WTC11 (cell line): ENCODE measurements around the gene XAB2. TPM values are rescaled to one million over a fixed set of nuclear protein-coding genes. Genes with fewer than 3 reads are reported as not detected.

Source experiments
- ATAC-seq: fragments of 200-7000 bp; cut with Tn5 transposase; 2 replicates; pipeline ENCODE4 v1.10.0; 2021; ENCODE audit warnings: mild to moderate bottlenecking, moderate library complexity
- CTCF ChIA-PET: fragments of 300-600 bp; sonication (Branson Sonifier 250); formaldehyde crosslinking; loops from one replicate; lab custom pipeline; 2021; ENCODE audit warnings: antibody characterized with exemption; lab: Charles Lee
- POLR2A ChIA-PET: fragments of 350-600 bp; sonication (Branson Sonifier 250); formaldehyde crosslinking; loops from one replicate; lab custom pipeline; 2021; ENCODE audit warnings: antibody characterized with exemption; lab: Charles Lee
- DNase-seq: peaks from one replicate; pipeline ENCODE4 v3.0.0; 2021; ENCODE audit warnings: low spot score
- H3K27ac Mint-ChIP-seq: 2 replicates; pipeline ENCODE4 v1.8.0; 2021; ENCODE audit warnings: mixed read lengths
- H3K27me3 Mint-ChIP-seq: 2 replicates; pipeline ENCODE4 v1.8.0; 2021; ENCODE audit warnings: low read depth, mild to moderate bottlenecking, moderate library complexity, mixed read lengths
- H3K36me3 Mint-ChIP-seq: 2 replicates; pipeline ENCODE4 v1.8.0; 2021; ENCODE audit warnings: mixed read lengths
- H3K4me1 Mint-ChIP-seq: 2 replicates; pipeline ENCODE4 v1.8.0; 2022; ENCODE audit warnings: mixed read lengths
- H3K4me3 Mint-ChIP-seq: 2 replicates; pipeline ENCODE4 v1.8.0; 2021; ENCODE audit warnings: mild to moderate bottlenecking, moderate library complexity, mixed read lengths
- H3K9me3 Mint-ChIP-seq: 2 replicates; pipeline ENCODE4 v1.8.0; 2021; ENCODE audit warnings: mixed read lengths
- AFF4 ChIP-seq: sonication (generic); formaldehyde crosslinking; IDR thresholded peaks from 2 replicates; pipeline ENCODE4 v1.8.1; 2023; ENCODE audit warnings: mild to moderate bottlenecking, missing genetic modification reagents, borderline replicate concordance
- E2F5 ChIP-seq: sonication (generic); formaldehyde crosslinking; IDR thresholded peaks from 2 replicates; pipeline ENCODE4 v1.8.1; 2022; ENCODE audit warnings: mild to moderate bottlenecking, moderate library complexity, missing genetic modification reagents
- ELF4 ChIP-seq: sonication (generic); formaldehyde crosslinking; IDR thresholded peaks from 2 replicates; pipeline ENCODE4 v1.8.1; 2022; ENCODE audit warnings: low read depth, mild to moderate bottlenecking, moderate library complexity, missing genetic modification reagents
- EMX1 ChIP-seq: fragments of 250-450 bp; sonication (Bioruptor Pico); IDR thresholded peaks from 2 replicates; pipeline ENCODE4 v1.8.0; 2021; ENCODE audit warnings: mild to moderate bottlenecking
- FOXJ3 ChIP-seq: sonication (generic); formaldehyde crosslinking; IDR thresholded peaks from 2 replicates; pipeline ENCODE4 v1.9.0; 2021; ENCODE audit warnings: missing genetic modification reagents, mild to moderate bottlenecking, borderline replicate concordance
- MLX ChIP-seq: sonication (generic); formaldehyde crosslinking; IDR thresholded peaks from 2 replicates; pipeline ENCODE4 v1.8.1; 2023; ENCODE audit warnings: mild to moderate bottlenecking, missing genetic modification reagents, moderate library complexity
- MXD4 ChIP-seq: fragments of 250-450 bp; sonication (Bioruptor Pico); IDR thresholded peaks from 2 replicates; pipeline ENCODE4 v1.8.0; 2021; ENCODE audit warnings: mild to moderate bottlenecking, moderate library complexity, borderline replicate concordance
- MYBL2 ChIP-seq: sonication (generic); formaldehyde crosslinking; IDR thresholded peaks from 2 replicates; pipeline ENCODE4 v1.8.1; 2023; ENCODE audit warnings: mild to moderate bottlenecking, moderate library complexity, missing genetic modification reagents
- OVOL2 ChIP-seq: fragments of 250-450 bp; sonication (Bioruptor Pico); IDR thresholded peaks from 2 replicates; pipeline ENCODE4 v1.9.0; 2021; ENCODE audit warnings: mild to moderate bottlenecking, borderline replicate concordance
- PRRX2 ChIP-seq: fragments of 250-450 bp; sonication (Bioruptor Pico); IDR thresholded peaks from 2 replicates; pipeline ENCODE4 v1.8.0; 2021; ENCODE audit warnings: mild to moderate bottlenecking
- SMAD4 ChIP-seq: sonication (generic); formaldehyde crosslinking; IDR thresholded peaks from 2 replicates; pipeline ENCODE4 v1.8.0; 2022; ENCODE audit warnings: mild to moderate bottlenecking, missing genetic modification reagents
- SP1 ChIP-seq: sonication (generic); formaldehyde crosslinking; conservative IDR thresholded peaks from 2 replicates; pipeline ENCODE4 v1.8.1; 2022; ENCODE audit warnings: missing genetic modification reagents
- USF1 ChIP-seq: sonication (generic); formaldehyde crosslinking; IDR thresholded peaks from 2 replicates; pipeline ENCODE4 v1.8.0; 2022; ENCODE audit warnings: mild to moderate bottlenecking, missing genetic modification reagents
- ZNF263 ChIP-seq: sonication (generic); formaldehyde crosslinking; IDR thresholded peaks from 2 replicates; pipeline ENCODE4 v1.8.1; 2022; ENCODE audit warnings: low read depth, mild to moderate bottlenecking, moderate library complexity, missing genetic modification reagents
- ZNF416 ChIP-seq: fragments of 250-450 bp; sonication (Bioruptor Pico); IDR thresholded peaks from 2 replicates; pipeline ENCODE4 v1.9.0; 2021; ENCODE audit warnings: mild to moderate bottlenecking, inconsistent platforms
- total RNA-seq: library from RNA; stranded (reverse); gene quantifications from 3 replicates; pipeline ENCODE4 v1.2.3, GENCODE V29; 2021
- TF ChIP-seq, protein P1 (sequence below): sonication (generic); formaldehyde crosslinking; IDR thresholded peaks from 2 replicates; pipeline ENCODE4 v1.8.1; 2022; ENCODE audit warnings: low read depth, mild to moderate bottlenecking, moderate library complexity, missing genetic modification reagents, borderline replicate concordance
- TF ChIP-seq, protein P2 (sequence below): sonication (generic); formaldehyde crosslinking; IDR thresholded peaks from 2 replicates; pipeline ENCODE4 v1.8.0; 2022; ENCODE audit warnings: mild to moderate bottlenecking, missing genetic modification reagents
- TF ChIP-seq, protein P3 (sequence below): sonication (generic); formaldehyde crosslinking; IDR thresholded peaks from 2 replicates; pipeline ENCODE4 v1.8.0; 2022; ENCODE audit warnings: mild to moderate bottlenecking, missing genetic modification reagents

The XAB2 gene
- total RNA-seq, 1 experiment from 2014 or later, result 65.7 TPM

DNA sequence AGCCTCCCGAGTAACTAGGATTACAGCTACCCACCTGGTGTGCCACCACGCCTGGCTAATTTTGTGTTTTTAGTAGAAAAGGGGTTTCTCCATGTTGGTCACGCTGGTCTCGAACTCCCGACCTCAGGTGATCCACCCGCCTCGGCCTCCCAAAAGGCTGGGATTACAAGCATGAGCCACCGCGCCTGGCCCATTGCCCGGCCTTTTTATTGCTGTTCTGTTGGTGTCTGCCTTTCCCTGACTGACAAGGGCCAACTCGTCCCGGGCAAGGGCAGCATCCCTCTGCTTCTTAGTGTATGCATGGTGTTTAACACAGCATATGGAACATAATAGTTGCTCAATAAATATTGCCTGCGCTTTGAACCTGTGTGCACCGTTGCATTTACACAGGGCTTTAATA is 33.3 kb upstream of the XAB2 start:
- Mint-ChIP-seq H3K27me3 (peaks cover 39% of the 10 kb centered on the region), H3K4me3 (no peak overlapping the region), H3K9me3 (no peaks in the 10 kb centered on the region), H3K36me3 (no peaks in the 10 kb centered on the region), H3K27ac (no peak overlapping the region), H3K4me1 (no peaks in the 10 kb centered on the region)
- POLR2A ChIA-PET, result no interaction called here
- DNase-seq (no peak), ATAC-seq (no peak)
- TF ChIP-seq ZNF416 (CRISPR knock-in tag), result no peak
- TF ChIP-seq PRRX2 (CRISPR knock-in tag), result no peak
- no peak for TF ChIP-seq OVOL2 (CRISPR knock-in tag)
- TF ChIP-seq MLX (CRISPR knock-in tag), result no peak
- no peak for TF ChIP-seq FOXJ3
- TF ChIP-seq ZNF263 (CRISPR knock-in tag), result no peak
- TF ChIP-seq, protein P1, sequence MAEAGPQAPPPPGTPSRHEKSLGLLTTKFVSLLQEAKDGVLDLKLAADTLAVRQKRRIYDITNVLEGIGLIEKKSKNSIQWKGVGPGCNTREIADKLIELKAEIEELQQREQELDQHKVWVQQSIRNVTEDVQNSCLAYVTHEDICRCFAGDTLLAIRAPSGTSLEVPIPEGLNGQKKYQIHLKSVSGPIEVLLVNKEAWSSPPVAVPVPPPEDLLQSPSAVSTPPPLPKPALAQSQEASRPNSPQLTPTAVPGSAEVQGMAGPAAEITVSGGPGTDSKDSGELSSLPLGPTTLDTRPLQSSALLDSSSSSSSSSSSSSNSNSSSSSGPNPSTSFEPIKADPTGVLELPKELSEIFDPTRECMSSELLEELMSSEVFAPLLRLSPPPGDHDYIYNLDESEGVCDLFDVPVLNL, result no peak
- CTCF ChIA-PET, result interaction anchor here (0.8 kb wide), 1 partner anchor 94 kb away, joined by 3 read pairs; no protein-coding TSS in a partner anchor

DNA sequence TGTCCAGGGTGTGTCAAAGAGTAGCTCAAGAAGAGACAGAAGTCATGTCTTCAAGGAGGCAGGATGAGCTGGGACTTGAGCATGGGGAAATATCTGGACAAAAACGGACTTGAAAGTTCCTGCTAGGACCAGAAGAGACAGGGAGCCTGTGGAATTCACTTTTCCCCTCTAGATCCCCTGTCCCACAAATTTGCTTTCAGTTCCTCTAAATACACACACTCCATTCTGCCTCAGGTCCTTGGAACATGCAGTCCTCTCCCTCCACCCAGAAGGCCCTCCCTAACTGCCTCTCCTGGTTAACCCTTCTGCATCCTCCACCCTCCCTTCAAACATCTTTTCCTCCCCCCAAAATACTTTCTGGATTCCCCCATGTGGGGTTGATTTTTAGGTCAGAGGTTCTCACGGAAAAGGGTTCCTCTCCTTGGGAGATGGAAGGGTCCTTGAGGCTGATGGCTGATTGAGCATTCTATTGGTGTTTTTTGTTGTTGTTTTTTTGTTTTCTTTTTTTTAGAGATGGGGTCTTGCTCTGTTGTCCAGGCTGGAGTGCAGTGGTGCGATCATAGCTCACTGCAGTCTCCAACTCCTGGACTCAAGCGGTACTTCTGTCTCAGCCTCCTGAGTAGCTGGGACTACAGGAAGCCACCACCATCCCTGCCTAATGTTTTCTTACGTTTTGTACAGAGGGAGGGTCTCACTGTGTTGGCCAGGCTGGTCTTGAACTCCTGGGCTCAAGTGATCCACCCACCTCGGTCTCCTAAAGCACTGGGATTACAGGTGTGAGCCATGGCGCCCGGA is 32.6 kb upstream of the XAB2 start:
- Mint-ChIP-seq H3K4me3 (no peak overlapping the region), H3K4me1 (no peaks in the 10 kb centered on the region), H3K36me3 (no peaks in the 10 kb centered on the region), H3K27ac (no peak overlapping the region), H3K27me3 (peaks cover 31% of the 10 kb centered on the region), H3K9me3 (no peaks in the 10 kb centered on the region)
- TF ChIP-seq AFF4 (CRISPR knock-in tag), result no peak
- TF ChIP-seq E2F5 (CRISPR knock-in tag), result no peak
- no peak for TF ChIP-seq USF1 (CRISPR knock-in tag)
- TF ChIP-seq MLX (CRISPR knock-in tag), result no peak
- no peak for TF ChIP-seq SMAD4 (CRISPR knock-in tag)
- no peak for TF ChIP-seq EMX1 (CRISPR knock-in tag)
- no peak for TF ChIP-seq ELF4
- no peak for TF ChIP-seq SP1 (CRISPR knock-in tag)
- TF ChIP-seq, protein P2, sequence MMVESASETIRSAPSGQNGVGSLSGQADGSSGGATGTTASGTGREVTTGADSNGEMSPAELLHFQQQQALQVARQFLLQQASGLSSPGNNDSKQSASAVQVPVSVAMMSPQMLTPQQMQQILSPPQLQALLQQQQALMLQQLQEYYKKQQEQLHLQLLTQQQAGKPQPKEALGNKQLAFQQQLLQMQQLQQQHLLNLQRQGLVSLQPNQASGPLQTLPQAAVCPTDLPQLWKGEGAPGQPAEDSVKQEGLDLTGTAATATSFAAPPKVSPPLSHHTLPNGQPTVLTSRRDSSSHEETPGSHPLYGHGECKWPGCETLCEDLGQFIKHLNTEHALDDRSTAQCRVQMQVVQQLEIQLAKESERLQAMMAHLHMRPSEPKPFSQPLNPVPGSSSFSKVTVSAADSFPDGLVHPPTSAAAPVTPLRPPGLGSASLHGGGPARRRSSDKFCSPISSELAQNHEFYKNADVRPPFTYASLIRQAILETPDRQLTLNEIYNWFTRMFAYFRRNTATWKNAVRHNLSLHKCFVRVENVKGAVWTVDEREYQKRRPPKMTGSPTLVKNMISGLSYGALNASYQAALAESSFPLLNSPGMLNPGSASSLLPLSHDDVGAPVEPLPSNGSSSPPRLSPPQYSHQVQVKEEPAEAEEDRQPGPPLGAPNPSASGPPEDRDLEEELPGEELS (CRISPR knock-in tag), result no peak
- TF ChIP-seq MYBL2 (CRISPR knock-in tag), result no peak
- TF ChIP-seq MXD4 (CRISPR knock-in tag), result no peak
- TF ChIP-seq, protein P3, sequence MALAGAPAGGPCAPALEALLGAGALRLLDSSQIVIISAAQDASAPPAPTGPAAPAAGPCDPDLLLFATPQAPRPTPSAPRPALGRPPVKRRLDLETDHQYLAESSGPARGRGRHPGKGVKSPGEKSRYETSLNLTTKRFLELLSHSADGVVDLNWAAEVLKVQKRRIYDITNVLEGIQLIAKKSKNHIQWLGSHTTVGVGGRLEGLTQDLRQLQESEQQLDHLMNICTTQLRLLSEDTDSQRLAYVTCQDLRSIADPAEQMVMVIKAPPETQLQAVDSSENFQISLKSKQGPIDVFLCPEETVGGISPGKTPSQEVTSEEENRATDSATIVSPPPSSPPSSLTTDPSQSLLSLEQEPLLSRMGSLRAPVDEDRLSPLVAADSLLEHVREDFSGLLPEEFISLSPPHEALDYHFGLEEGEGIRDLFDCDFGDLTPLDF (CRISPR knock-in tag), result no peak
- ATAC-seq, result no peak
- ChIA-PET POLR2A (no interaction called here), CTCF (interaction anchor here (1.3 to 1.7 kb wide), 2 partner anchors 10 to 19 kb away, joined by 5 to 12 read pairs; partner anchors contain the start of gene TRAPPC5)
- DNase-seq, result no peak
